Urothelium cell line (cell line): Measurements from ENCODE around the gene ELOVL6.
A peak's percentile ranks its signal among the peaks of the same experiment; 100 is the strongest.

Experiments
- DNase-seq: peaks from one replicate; pipeline ENCODE4 v3.0.0; 2011; ENCODE audit warnings: low spot score, mixed read lengths
- FAIRE-seq: peaks from 2 replicates; lab custom pipeline; 2011; peaks lifted over from hg19 to GRCh38; lab: Jason Lieb, UNC

ELOVL6 gene

DNA sequence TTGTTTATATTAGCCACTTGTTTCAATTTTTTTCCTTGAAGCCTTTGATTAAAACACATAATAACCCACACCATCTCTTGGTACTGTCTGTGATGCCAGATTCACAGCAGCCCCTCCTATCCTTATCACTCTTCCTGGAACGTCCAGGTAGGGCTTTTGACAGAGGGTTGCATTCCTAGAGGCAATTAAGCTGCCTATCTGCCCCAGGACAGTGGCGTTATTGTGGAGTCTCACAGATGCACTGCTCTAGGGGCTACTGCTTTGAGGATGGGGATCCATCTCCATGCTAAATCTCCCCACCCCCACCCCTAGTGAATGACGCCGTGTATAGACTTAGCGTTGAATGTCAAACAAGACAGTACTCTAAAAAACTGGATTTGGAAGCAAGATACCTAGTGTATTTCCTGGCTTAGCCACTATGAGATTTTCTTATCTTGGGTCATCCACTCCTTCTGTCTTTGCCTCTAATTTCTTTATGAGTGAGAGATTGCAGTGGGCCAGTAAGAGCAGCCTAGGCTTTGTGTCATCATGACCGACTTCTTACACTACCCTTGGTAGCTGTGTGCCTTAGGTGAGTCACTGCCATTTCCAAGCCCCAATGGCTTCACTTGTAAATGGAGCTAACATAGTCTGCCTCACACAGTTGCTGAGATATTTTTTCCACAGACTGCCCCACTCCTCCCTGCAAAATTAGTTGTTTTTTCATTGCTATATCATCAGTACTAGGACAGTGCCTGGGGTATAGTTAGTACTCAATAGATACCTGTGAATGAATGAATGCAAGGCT, 194.8 kb downstream of the ELOVL6 start:
- FAIRE-seq = no peak

GRCh38 chr4:110002326-110002725, 196.1 kb downstream of the ELOVL6 start:
- no peak for FAIRE-seq

More for the DNA sequence above, 194.8 kb downstream of the ELOVL6 start:
- DNase-seq = no peak

DNA sequence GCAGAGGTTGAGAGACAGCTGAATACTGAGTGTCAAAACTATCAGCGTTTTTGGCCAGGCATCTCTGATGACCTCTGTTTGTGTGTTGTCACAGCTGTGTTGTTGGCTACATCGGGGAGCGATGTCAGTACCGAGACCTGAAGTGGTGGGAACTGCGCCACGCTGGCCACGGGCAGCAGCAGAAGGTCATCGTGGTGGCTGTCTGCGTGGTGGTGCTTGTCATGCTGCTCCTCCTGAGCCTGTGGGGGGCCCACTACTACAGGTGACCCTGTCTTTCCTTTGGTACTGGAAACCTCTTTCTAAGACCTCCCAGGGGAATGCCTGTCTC, 198.9 kb downstream of the ELOVL6 start:
- FAIRE-seq (no peak), DNase-seq (no peak)

More at GRCh38 chr4:110002326-110002725, 196.1 kb downstream of the ELOVL6 start:
- no peak for DNase-seq

DNA sequence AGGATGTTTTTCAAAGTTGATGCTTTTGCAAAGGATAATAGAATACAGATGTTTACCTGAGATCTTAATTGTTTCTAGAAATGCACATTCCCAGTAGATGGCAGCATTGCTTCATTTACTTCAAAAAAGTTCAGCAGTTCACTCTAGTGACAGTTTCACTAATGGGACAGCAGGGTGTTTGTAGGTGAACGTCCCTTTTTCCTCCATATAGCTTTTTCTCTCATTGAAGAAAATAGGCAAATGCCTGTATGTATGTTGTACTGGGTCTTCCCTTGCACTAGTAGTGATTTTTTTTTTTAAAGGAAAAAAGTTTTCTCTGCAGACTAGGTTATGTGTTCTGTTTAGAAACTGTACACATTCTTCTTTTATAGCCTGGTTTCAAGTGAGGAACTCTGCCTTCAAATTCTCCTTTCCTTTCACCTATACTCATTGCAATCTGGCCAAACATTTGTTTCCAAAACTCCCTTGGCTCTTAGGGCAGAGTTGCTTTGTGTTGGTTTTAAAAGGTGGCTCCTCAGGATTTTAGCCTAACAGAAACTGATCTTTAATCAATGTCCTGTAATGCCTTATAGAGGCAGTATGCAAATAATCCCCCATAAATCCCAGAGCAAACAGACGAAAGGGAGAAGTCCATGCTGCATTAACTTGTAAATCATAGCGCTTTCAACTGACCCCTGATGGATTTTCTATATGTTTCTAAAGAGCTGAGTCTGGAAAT, 199.4 kb downstream of the ELOVL6 start:
- FAIRE-seq (no peak), DNase-seq (peak; percentile 51)

DNA sequence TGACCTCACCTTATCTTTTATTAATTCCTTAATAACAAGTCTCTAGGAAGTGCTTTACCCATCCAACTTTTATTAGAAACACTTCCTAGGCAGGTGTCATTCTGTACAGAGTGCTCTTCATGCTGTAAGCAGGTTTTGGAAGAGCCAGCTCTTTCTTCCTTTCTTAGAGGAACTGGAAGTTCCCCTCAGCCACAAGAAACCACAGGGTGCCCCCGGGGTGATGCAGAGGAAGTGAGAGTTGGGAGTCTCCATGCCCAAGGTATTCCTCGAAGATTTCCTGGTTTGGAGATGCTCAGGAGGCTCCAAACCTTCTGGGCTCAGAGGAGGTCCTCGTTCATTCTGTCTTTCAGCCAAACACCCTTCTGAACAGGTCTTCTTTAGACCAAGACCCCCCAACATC, 201.9 kb downstream of the ELOVL6 start:
- DNase-seq = no peak

More for the DNA sequence above, 201.9 kb downstream of the ELOVL6 start:
- no peak for FAIRE-seq
